ENCODE measurements around the gene COL13A1.

Gene COL13A1

DNA sequence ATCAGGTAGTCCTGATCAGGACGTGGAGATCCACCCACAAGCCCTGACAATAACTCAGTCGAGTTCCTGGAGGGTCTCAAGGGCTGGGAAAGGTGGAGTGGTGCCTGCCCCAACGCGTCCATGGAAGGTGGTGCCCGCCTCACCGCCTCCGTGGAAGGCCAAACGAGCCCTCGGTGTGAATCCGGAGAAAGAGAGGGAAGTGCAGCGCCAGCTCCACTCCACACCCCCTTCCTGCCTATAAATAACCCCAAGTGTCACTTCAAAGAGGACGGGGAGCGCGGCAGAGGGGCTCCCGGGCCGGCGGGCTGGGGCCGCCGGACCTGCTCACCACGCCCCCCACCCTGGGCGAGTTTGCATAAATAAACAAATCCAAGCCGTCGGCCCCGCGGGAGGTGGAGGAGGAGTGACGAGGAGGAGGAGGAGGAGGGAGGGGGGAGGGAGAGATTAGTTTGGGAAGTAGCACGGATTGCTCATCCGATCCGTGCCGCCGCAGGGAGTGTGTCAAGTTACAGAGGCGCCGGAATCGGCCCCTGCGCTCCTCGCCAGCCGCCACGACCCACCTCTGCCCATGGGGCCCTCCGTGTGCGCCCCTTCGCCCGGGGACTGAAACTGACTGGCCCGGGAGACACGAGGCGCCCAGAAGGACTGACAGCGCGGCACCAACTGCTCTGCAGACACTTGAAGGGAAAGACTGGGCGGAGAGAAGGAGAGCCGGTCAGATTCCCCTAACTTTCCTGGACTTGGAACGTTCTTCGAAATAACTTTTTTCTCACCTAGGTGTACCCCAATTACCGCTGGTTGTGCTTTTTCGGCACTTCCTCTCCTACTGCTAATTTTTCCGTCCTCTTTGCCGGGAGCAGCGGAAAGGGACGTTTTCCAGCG lies at the start of gene COL13A1:
TSS of gene COL13A1 (plus strand) at position 473 of the 882 bp plus-strand sequence. CDS start 518 bp downstream, outside the sequence.
- Histone ChIP-seq H3K4me3 (peak within 1 kb of the TSS; percentile 61 to 68), H3K9me3 (no peaks in the 10 kb centered on the region), H3K36me3 (no peaks in the 10 kb centered on the region), H3K4me1 (peaks cover 0 to 34% (median 28%) of the 10 kb centered on the region in 4 donors), H3K27ac (peak within 1 kb of the TSS; percentile 71 to 79), H3K27me3 (no peaks in the 10 kb centered on the region)
- intact Hi-C loops (cut with DNase I; ENCODE audit: low total_unique reads) = loop anchor here (2.0 to 5.0 kb wide), 3 partner anchors 64 to 154 kb away; no protein-coding TSS in a partner anchor
- DNase-seq = peak; percentile 50 to 81
- TF ChIP-seq, protein P1, sequence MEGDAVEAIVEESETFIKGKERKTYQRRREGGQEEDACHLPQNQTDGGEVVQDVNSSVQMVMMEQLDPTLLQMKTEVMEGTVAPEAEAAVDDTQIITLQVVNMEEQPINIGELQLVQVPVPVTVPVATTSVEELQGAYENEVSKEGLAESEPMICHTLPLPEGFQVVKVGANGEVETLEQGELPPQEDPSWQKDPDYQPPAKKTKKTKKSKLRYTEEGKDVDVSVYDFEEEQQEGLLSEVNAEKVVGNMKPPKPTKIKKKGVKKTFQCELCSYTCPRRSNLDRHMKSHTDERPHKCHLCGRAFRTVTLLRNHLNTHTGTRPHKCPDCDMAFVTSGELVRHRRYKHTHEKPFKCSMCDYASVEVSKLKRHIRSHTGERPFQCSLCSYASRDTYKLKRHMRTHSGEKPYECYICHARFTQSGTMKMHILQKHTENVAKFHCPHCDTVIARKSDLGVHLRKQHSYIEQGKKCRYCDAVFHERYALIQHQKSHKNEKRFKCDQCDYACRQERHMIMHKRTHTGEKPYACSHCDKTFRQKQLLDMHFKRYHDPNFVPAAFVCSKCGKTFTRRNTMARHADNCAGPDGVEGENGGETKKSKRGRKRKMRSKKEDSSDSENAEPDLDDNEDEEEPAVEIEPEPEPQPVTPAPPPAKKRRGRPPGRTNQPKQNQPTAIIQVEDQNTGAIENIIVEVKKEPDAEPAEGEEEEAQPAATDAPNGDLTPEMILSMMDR (IDR thresholded peaks at IDR 0.05) = no peak

DNA sequence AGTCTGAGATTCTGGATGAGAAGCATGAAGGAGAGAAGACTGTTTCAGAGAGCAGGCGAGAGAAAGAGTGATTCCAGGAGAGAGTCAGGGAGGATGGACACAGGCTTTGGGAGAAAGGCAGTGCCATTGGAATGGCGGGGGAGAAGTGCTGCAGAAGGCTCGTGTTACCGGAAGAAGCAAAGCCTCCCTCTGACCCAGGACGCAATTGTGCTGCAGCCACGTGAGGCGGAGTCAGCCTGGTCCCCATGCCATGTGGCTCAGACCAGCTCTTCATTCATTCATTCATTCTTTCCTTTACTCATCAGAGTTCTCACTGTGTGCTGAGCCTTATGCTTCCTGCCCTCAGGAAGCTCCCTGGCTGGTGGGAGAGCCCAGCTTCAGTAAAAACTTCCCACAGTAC lies 49.2 kb upstream of the COL13A1 start:
- intact Hi-C loops (cut with DNase I; ENCODE audit: low total_unique reads) = no loop called here
- H3K9me3 ChIP-seq = no peaks in the 10 kb centered on the region
- peaks cover 0 to 26% (median 12%) of the 10 kb centered on the region in 4 donors for H3K4me1 ChIP-seq
- TF ChIP-seq, protein P1 (IDR thresholded peaks at IDR 0.05) = no peak
- no peaks in the 10 kb centered on the region for H3K27me3 ChIP-seq
- DNase-seq = no peak
- no peak overlapping the region for H3K27ac ChIP-seq
- H3K36me3 ChIP-seq = no peaks in the 10 kb centered on the region
- no peak overlapping the region for H3K4me3 ChIP-seq

DNA sequence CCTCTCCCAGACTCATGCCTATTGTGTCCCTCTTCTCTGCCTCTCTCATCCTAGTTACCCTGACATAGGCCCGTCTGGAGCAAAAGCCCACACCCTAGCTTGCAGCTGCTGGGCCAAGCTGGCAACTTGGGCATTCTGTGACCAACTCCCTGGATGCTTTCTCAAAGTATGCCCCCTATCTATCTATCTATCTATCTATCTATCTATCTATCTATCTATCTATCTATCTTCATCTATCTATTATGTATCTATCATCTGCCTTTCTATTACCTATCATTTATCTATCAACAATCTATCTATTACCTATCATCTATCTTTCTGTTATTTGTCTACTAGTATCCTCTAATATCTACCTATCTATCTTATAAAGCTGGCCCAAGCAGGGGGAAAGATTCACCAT lies 45.4 kb upstream of the COL13A1 start:
- no peaks in the 10 kb centered on the region for H3K36me3 ChIP-seq
- no peaks in the 10 kb centered on the region for H3K9me3 ChIP-seq
- no peak for DNase-seq
- TF ChIP-seq, protein P1 (IDR thresholded peaks at IDR 0.05) = no peak
- no peaks in the 10 kb centered on the region for H3K27me3 ChIP-seq
- intact Hi-C loops (cut with DNase I; ENCODE audit: low total_unique reads) = no loop called here
- peaks cover 0 to 21% (median 15%) of the 10 kb centered on the region in 4 donors for H3K4me1 ChIP-seq
- H3K27ac ChIP-seq = peak overlapping the region in 1 of 2 donors; percentile 77
- H3K4me3 ChIP-seq = no peak overlapping the region

DNA sequence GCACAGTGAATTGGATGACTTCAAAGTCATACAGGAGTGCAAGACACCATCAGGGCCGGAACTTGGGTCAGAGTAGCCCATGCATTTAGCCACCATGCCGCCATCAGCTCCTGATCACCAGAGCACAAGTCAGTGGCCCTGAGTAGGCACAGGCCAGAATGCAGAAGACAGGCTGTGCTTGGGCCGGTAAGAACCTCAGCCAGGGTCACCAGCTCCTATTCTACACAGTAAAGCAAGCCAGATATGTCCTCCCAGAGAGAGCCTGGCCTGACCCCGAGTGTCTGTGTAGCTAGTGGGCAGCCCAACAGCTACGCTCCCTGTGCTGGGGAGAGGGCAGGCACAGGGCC lies 44.5 kb upstream of the COL13A1 start:
- no peaks in the 10 kb centered on the region for H3K27me3 ChIP-seq
- H3K9me3 ChIP-seq = no peaks in the 10 kb centered on the region
- no peak for DNase-seq
- H3K27ac ChIP-seq = peak overlapping the region; percentile 77 to 78
- no peak overlapping the region for H3K4me3 ChIP-seq
- intact Hi-C loops (cut with DNase I; ENCODE audit: low total_unique reads) = no loop called here
- TF ChIP-seq, protein P1 (IDR thresholded peaks at IDR 0.05) = no peak
- peaks cover 0 to 21% (median 15%) of the 10 kb centered on the region in 4 donors for H3K4me1 ChIP-seq
- H3K36me3 ChIP-seq = no peaks in the 10 kb centered on the region

DNA sequence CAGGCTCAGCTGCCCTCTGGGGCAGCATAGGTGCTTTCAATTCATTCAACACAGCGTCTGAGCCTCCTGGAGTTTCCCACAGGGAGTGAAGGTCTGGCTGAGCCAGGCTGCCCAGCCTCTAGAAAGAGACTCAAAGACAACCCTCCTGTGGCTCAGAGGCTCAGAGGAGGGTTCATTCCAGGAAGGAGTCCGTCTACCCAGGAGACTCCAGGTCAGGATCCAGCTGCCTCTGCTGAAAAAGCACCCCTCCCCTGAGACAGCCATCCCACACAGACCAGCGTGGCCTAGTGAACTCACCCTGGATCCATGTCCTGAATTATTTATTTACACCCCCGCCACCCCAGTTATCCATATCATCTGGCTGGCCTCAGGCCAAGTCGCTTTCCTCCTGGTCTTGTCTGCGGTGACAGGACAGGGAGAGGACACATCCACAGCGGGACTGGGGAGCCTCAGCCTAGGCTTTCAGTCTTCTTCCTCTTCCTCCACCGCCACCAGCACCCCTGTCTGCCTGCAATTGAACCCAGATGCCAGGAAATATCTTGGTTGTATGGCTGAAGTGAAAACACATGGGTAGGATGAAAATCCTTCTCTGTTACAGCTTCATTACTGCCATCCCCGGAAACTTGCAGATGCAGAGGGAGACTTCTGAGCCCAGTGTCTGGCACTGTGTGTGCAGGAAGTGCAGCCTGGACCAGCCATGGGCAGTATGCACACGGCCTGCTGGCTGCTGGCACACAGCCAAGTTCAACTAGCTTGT lies 44.0 kb upstream of the COL13A1 start:
- no peaks in the 10 kb centered on the region for H3K36me3 ChIP-seq
- no peaks in the 10 kb centered on the region for H3K9me3 ChIP-seq
- TF ChIP-seq, protein P1 (IDR thresholded peaks at IDR 0.05) = no peak
- peak; percentile 57 to 88 for DNase-seq
- H3K4me3 ChIP-seq = no peak overlapping the region
- peak overlapping the region; percentile 77 to 78 for H3K27ac ChIP-seq
- no peaks in the 10 kb centered on the region for H3K27me3 ChIP-seq
- intact Hi-C loops (cut with DNase I; ENCODE audit: low total_unique reads) = no loop called here
- peaks cover 0 to 21% (median 15%) of the 10 kb centered on the region in 4 donors for H3K4me1 ChIP-seq

Data from tibial artery (tissue), 4 donors.